CD4-positive, alpha-beta T cell treated with Interleukin-15 for 1 hour (primary cell): Measurements from ENCODE around the gene ZFHX2.

Source experiments
- DNase-seq: peaks from one replicate; pipeline ENCODE4 v3.0.0-alpha.2; 2020

The ZFHX2 gene

GRCh38 chr14:23559010-23559925 lies 7.7 kb upstream of the ZFHX2 start:
- DNase-seq, result peak; percentile 59

GRCh38 chr14:23558346-23559009 lies 6.9 kb upstream of the ZFHX2 start:
- DNase-seq, result no peak

GRCh38 chr14:23557946-23558345 lies 6.4 kb upstream of the ZFHX2 start:
- DNase-seq, result no peak

GRCh38 chr14:23557521-23557920 lies 6.0 kb upstream of the ZFHX2 start:
- DNase-seq, result no peak

GRCh38 chr14:23556700-23557440 lies 5.3 kb upstream of the ZFHX2 start:
- DNase-seq, result no peak

- DNase-seq, result peak; percentile 93
These were observed 4.5 kb upstream of the ZFHX2 start, which contains the start of gene THTPA for GRCh38 chr14:23555882-23556699. THTPA (plus strand) TSS chr14:23556271; CDS start chr14:23556758, 487 bp downstream.

GRCh38 chr14:23555533-23555881 lies 3.9 kb upstream of the ZFHX2 start:
- no peak for DNase-seq

- DNase-seq, result no peak
These were observed 726 bp downstream of the ZFHX2 start for GRCh38 chr14:23550812-23551265.

- no peak for DNase-seq
These were observed 1.3 kb downstream of the ZFHX2 start for GRCh38 chr14:23550131-23550811.

- no peak for DNase-seq
These were observed 2.9 kb downstream of the ZFHX2 start for GRCh38 chr14:23548351-23549318.

GRCh38 chr14:23547924-23548323 lies 3.6 kb downstream of the ZFHX2 start:
- no peak for DNase-seq

- no peak for DNase-seq
These were observed 5.0 kb downstream of the ZFHX2 start for GRCh38 chr14:23546450-23547035.

- no peak for DNase-seq
These were observed 5.7 kb downstream of the ZFHX2 start for GRCh38 chr14:23545740-23546365.

GRCh38 chr14:23544511-23545447 lies 6.8 kb downstream of the ZFHX2 start:
- DNase-seq, result no peak

GRCh38 chr14:23543403-23543802 lies 8.2 kb downstream of the ZFHX2 start:
- DNase-seq, result no peak

- DNase-seq, result no peak
These were observed 9.3 kb downstream of the ZFHX2 start for GRCh38 chr14:23542261-23542660.

- DNase-seq, result no peak
These were observed 11.5 kb downstream of the ZFHX2 start for GRCh38 chr14:23540141-23540469.

GRCh38 chr14:23539248-23540140 lies 12.1 kb downstream of the ZFHX2 start:
- no peak for DNase-seq
